Activated T-helper 2 cell treated with anti-CD3 and anti-CD28 coated beads, Interferon-gamma antibody, Interleukin-2, Interleukin-4, amounts not matched to agents 10 μg/mL and 5 μg/mL and 100 μg/mL, durations not matched to agents 14 hours and 24 hours and 36 hours (primary cell): ENCODE measurements around the gene CHRND. TPM values are rescaled to one million over a fixed set of nuclear protein-coding genes. Genes with fewer than 3 reads are reported as not detected.

Source experiments
- DNase-seq: peaks from one replicate; pipeline ENCODE4 v3.0.0; 2021; ENCODE audit warnings: low spot score
- H3K27ac Mint-ChIP-seq: one replicate; pipeline ENCODE4 v1.8.0; 2021; ENCODE audit warnings: mixed read lengths
- H3K27me3 Mint-ChIP-seq: one replicate; pipeline ENCODE4 v1.8.0; 2021; ENCODE audit warnings: low read depth, mixed read lengths
- H3K36me3 Mint-ChIP-seq: one replicate; pipeline ENCODE4 v1.8.0; 2021; ENCODE audit warnings: low read depth, mixed read lengths
- H3K4me1 Mint-ChIP-seq: one replicate; pipeline ENCODE4 v1.8.0; 2021; ENCODE audit warnings: low read depth, mixed read lengths
- H3K4me3 Mint-ChIP-seq: one replicate; pipeline ENCODE4 v1.8.0; 2021; ENCODE audit warnings: low read depth, mild to moderate bottlenecking, moderate library complexity, mixed read lengths
- H3K9me3 Mint-ChIP-seq: one replicate; pipeline ENCODE4 v1.8.0; 2021; ENCODE audit warnings: mixed read lengths
- intact Hi-C: fragments of 100-400 bp; cut with micrococcal nuclease; formaldehyde crosslinking; loops from one replicate; pipeline ENCODE4 v1.15.1; 2023
- total RNA-seq: library from RNA; stranded (reverse); gene quantifications from 2 replicates; pipeline ENCODE4 v1.2.3, GENCODE V29; 2022

CHRND gene
- total RNA-seq, 1 donor from 2014 or later, result not detected

GRCh38 chr2:232519581-232520438 lies 6.2 kb upstream of the CHRND start, which contains the start of gene PRSS56:
Gene PRSS56, plus strand, starts transcription at chr2:232520388. Its CDS starts 211 bp downstream, at chr2:232520599.
- Mint-ChIP-seq H3K27me3 (peaks cover 28% of the 10 kb centered on the region), H3K27ac (no peak within 1 kb of the TSS), H3K9me3 (no peaks in the 10 kb centered on the region), H3K4me3 (no peak within 1 kb of the TSS), H3K4me1 (peaks cover 2% of the 10 kb centered on the region), H3K36me3 (no peaks in the 10 kb centered on the region)
- intact Hi-C loops, result loop anchor here (5.0 kb wide), 1 partner anchor 78 kb away; no protein-coding TSS in a partner anchor
- DNase-seq, result no peak

DNA sequence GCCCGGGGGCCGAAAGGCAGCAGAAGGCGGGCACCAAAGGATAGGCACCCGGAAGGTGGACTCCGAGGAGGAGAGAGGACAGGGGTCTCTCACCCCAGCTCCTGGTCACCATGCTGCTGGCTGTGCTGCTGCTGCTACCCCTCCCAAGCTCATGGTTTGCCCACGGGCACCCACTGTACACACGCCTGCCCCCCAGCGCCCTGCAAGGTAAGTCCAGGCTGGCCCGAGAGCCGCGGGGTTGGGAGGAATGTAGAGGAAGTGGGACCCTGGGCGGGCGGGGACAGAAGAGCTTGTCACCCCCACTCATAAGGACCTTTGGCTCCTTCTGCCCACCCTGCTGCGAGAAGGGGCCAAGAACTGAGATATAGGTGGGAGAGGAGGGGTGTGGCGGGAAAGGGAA lies 5.5 kb upstream of the CHRND start:
- Mint-ChIP-seq H3K4me3 (no peak overlapping the region), H3K36me3 (no peaks in the 10 kb centered on the region), H3K27me3 (peaks cover 30% of the 10 kb centered on the region), H3K4me1 (peaks cover 2% of the 10 kb centered on the region), H3K9me3 (no peaks in the 10 kb centered on the region), H3K27ac (no peak overlapping the region)
- intact Hi-C loops, result loop anchor here (5.0 kb wide), 1 partner anchor 78 kb away; no protein-coding TSS in a partner anchor
- no peak for DNase-seq

DNA sequence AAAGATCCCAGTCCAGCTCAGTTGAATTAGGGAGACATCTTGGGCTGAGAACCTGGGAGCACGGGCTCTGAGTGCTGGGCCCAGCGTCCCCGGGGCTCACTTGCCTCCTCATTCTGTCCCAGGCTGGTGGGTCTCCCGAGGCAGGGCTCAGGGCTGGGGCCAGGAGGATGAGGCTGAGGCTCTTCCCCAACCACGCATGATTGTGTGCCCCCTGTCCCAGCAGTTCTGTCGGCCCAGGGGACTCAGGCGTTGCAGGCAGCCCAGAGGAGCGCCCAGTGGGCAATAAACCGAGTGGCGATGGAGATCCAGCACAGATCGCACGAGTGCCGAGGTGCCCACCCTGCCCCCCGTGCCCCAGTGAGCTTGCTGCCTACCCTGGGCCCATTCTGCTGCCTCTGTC lies 4.9 kb upstream of the CHRND start:
- H3K4me1 Mint-ChIP-seq, result peaks cover 2% of the 10 kb centered on the region
- H3K4me3 Mint-ChIP-seq, result no peak overlapping the region
- DNase-seq, result no peak
- H3K9me3 Mint-ChIP-seq, result no peaks in the 10 kb centered on the region
- no peaks in the 10 kb centered on the region for H3K36me3 Mint-ChIP-seq
- H3K27me3 Mint-ChIP-seq, result peaks cover 28% of the 10 kb centered on the region
- no peak overlapping the region for H3K27ac Mint-ChIP-seq
- intact Hi-C loops, result loop anchor here (5.0 kb wide), 1 partner anchor 79 kb away; no protein-coding TSS in a partner anchor

- intact Hi-C loops, result loop anchor here (5.0 kb wide), 1 partner anchor 80 kb away; no protein-coding TSS in a partner anchor
- H3K36me3 Mint-ChIP-seq, result no peaks in the 10 kb centered on the region
- peak; percentile 40 for DNase-seq
- H3K4me3 Mint-ChIP-seq, result no peak overlapping the region
- peaks cover 2% of the 10 kb centered on the region for H3K4me1 Mint-ChIP-seq
- H3K27me3 Mint-ChIP-seq, result peaks cover 34% of the 10 kb centered on the region
- H3K9me3 Mint-ChIP-seq, result no peaks in the 10 kb centered on the region
- no peak overlapping the region for H3K27ac Mint-ChIP-seq
Observed at GRCh38 chr2:232521959-232522622, 3.9 kb upstream of the CHRND start.

- DNase-seq, result no peak
- H3K27me3 Mint-ChIP-seq, result peaks cover 35% of the 10 kb centered on the region
- H3K27ac Mint-ChIP-seq, result no peak overlapping the region
- no peaks in the 10 kb centered on the region for H3K36me3 Mint-ChIP-seq
- H3K4me1 Mint-ChIP-seq, result peaks cover 2% of the 10 kb centered on the region
- no peak overlapping the region for H3K4me3 Mint-ChIP-seq
- intact Hi-C loops, result loop anchor here (5.0 kb wide), 1 partner anchor 81 kb away; no protein-coding TSS in a partner anchor
- no peaks in the 10 kb centered on the region for H3K9me3 Mint-ChIP-seq
Observed at GRCh38 chr2:232522623-232523401, 3.1 kb upstream of the CHRND start.

- no peak for DNase-seq
- Mint-ChIP-seq H3K4me1 (peaks cover 2% of the 10 kb centered on the region), H3K27me3 (peaks cover 36% of the 10 kb centered on the region), H3K9me3 (no peaks in the 10 kb centered on the region), H3K36me3 (no peaks in the 10 kb centered on the region), H3K4me3 (no peak overlapping the region), H3K27ac (no peak overlapping the region)
- intact Hi-C loops, result loop anchor here (5.0 kb wide), 1 partner anchor 81 kb away; no protein-coding TSS in a partner anchor
Observed at GRCh38 chr2:232523402-232523681, 2.6 kb upstream of the CHRND start.

DNA sequence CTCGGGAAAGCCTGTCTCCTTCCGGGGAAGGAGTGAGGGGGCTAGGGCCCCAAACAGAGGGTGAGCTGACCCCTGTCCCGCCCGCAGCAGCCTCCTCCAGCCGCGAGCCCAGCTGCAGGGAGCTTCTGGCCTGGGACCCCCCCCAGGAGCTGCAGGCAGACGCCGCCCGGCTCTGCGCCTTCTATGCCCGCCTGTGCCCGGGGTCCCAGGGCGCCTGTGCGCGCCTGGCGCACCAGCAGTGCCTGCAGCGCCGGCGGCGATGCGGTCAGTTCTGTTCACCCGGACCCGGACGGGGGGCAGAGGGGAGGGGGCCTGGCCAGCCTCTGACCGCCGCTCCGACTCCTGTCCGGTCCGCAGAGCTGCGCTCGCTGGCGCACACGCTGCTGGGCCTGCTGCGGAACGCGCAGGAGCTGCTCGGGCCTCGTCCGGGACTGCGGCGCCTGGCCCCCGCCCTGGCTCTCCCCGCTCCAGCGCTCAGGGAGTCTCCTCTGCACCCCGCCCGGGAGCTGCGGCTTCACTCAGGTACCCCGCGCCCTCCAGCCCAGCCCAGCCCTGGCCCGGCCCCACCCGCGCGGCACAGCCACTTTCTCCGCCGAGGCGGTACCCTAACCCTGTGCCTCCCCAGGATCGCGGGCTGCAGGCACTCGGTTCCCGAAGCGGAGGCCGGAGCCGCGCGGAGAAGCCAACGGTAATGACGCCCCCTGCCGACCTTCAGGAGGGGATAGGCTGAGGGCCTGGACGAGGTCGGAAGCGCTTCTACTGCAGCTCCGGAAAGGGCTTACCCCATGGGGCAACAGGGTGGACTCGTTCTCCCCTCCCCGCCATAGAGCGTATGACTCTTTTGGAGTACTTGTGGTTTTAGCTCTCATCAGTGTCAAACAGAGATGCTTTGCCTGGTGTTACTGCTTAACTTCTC lies 2.0 kb upstream of the CHRND start:
- no peaks in the 10 kb centered on the region for H3K36me3 Mint-ChIP-seq
- intact Hi-C loops, result loop anchor here (5.0 kb wide), 1 partner anchor 82 kb away; no protein-coding TSS in a partner anchor
- no peaks in the 10 kb centered on the region for H3K9me3 Mint-ChIP-seq
- H3K27ac Mint-ChIP-seq, result no peak overlapping the region
- DNase-seq, result peak; percentile 20
- peaks cover 4% of the 10 kb centered on the region for H3K4me1 Mint-ChIP-seq
- peaks cover 41% of the 10 kb centered on the region for H3K27me3 Mint-ChIP-seq
- H3K4me3 Mint-ChIP-seq, result no peak overlapping the region

- no peak overlapping the region for H3K27ac Mint-ChIP-seq
- H3K4me3 Mint-ChIP-seq, result no peak overlapping the region
- no peak for DNase-seq
- H3K4me1 Mint-ChIP-seq, result peaks cover 5% of the 10 kb centered on the region
- H3K36me3 Mint-ChIP-seq, result no peaks in the 10 kb centered on the region
- H3K9me3 Mint-ChIP-seq, result no peaks in the 10 kb centered on the region
- intact Hi-C loops, result loop anchor here (5.0 kb wide), 1 partner anchor 82 kb away; no protein-coding TSS in a partner anchor
- peaks cover 42% of the 10 kb centered on the region for H3K27me3 Mint-ChIP-seq
Observed at GRCh38 chr2:232524771-232525170, 1.2 kb upstream of the CHRND start.

- Mint-ChIP-seq H3K27me3 (peaks cover 42% of the 10 kb centered on the region), H3K4me1 (peaks cover 5% of the 10 kb centered on the region), H3K27ac (no peak overlapping the region), H3K36me3 (no peaks in the 10 kb centered on the region), H3K9me3 (no peaks in the 10 kb centered on the region), H3K4me3 (no peak overlapping the region)
- DNase-seq, result no peak
- intact Hi-C loops, result no loop called here
Observed at GRCh38 chr2:232525199-232525598, 761 bp upstream of the CHRND start.

- Mint-ChIP-seq H3K9me3 (no peaks in the 10 kb centered on the region), H3K4me1 (peaks cover 4% of the 10 kb centered on the region), H3K27me3 (peaks cover 39% of the 10 kb centered on the region), H3K4me3 (no peak overlapping the region), H3K27ac (no peak overlapping the region), H3K36me3 (no peaks in the 10 kb centered on the region)
- intact Hi-C loops, result no loop called here
- no peak for DNase-seq
Observed at GRCh38 chr2:232526372-232526941, 497 bp downstream of the CHRND start.

DNA sequence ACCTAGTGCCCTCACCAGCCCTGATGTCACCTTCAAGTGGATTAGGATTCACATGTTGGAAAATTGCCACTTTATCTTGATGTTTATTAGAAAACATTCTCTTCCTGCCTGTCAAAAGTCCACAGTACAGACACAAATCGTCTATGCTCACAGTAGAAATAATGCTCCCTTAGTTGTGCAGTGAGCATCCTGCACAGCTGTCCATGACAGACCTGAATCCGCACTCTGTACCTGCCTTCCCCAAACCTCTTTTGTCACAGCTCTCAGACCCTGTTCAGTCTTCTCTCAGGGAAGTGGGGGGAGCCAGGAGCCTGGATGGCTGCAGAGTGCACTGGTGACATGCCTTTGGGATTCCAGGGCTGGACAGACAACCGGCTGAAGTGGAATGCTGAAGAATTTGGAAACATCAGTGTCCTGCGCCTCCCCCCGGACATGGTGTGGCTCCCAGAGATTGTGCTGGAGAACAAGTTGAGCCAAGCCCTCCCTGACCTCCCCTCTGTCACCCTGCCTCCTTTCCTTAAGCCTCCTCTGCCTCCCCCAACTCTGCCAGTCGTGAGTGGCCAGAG lies 2.0 kb downstream of the CHRND start:
- intact Hi-C loops, result no loop called here
- Mint-ChIP-seq H3K9me3 (no peaks in the 10 kb centered on the region), H3K4me1 (peaks cover 4% of the 10 kb centered on the region), H3K27ac (no peak overlapping the region), H3K36me3 (no peaks in the 10 kb centered on the region), H3K4me3 (no peak overlapping the region), H3K27me3 (peaks cover 30% of the 10 kb centered on the region)
- no peak for DNase-seq
